ENCODE results near the gene CTDSPL2. TPM values are rescaled to one million over a fixed set of nuclear protein-coding genes. Genes with fewer than 3 reads are reported as not detected.

CTDSPL2 gene
- total and polyA plus RNA-seq, 2 experiments from 2014 or later = 42.2 to 86.2 TPM

DNA sequence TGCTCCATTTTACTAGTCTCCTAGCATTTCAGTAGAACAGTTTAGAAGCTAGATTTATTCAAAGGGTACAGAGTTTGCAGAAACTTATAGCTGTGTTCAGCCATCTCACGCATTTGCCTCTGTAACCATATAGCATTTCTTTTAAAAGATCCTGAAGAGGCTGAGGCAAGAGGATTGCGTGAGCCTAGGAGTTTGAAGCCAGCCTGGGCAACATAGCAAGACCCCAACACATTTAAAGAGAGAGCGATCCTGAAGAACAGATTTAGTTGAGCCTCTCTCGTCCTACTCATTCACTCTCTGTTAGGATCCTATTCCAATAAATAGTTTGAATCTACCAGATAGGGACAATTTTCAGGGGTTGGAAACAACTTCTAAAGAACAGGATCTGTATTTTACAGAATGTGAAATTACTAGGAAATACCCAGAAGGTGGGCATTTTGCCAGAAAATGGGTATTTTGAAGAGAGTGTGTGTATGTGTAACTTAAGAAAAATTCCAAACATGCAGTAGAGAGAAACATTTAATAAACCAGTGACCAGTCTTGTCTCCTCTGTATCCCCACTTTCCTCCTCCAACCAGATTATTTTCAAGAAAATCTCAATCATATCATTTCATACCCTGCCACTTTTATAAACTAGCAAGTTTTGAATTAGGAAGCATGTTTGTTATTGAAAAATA lies 114.0 kb downstream of the CTDSPL2 start:
- peaks cover 1% of the 10 kb centered on the region; the same call in 1 of the 2 replicates for H3F3A ChIP-seq (replicated peaks; ENCODE audit: low read depth)
- Mint-ChIP-seq H3K4me1 (peaks cover 12% of the 10 kb centered on the region; the same call in 2 of the 3 replicates), H3K27me3 (ENCODE audit: insufficient read depth, low read depth, poor library complexity) (peaks cover 2% of the 10 kb centered on the region), H3K9me3 (no peaks in the 10 kb centered on the region), H3K27ac (no peak overlapping the region), H3K36me3 (ENCODE audit: low read depth) (peaks cover 56% of the 10 kb centered on the region), H3K4me3 (no peak overlapping the region; the same call in 2 of the 3 replicates)
- H3K27ac ChIP-seq (ENCODE audit: low read depth) = no peak overlapping the region
- no peak for ATAC-seq
- H3K4me1 ChIP-seq (ENCODE audit: insufficient read depth) = peaks cover 9% of the 10 kb centered on the region
- H4K20me1 ChIP-seq (replicated peaks; ENCODE audit: insufficient read depth) = peaks cover 18% of the 10 kb centered on the region
- no peak overlapping the region for H3K4me3 ChIP-seq
- peaks cover 16% of the 10 kb centered on the region; the same call in 1 of the 2 replicates for H3K36me3 ChIP-seq (ENCODE audit: insufficient read depth)
- H3K9me2 ChIP-seq (ENCODE audit: insufficient read depth) = no peaks in the 10 kb centered on the region
- H3K27me3 ChIP-seq (ENCODE audit: insufficient read depth) = no peaks in the 10 kb centered on the region
- no peak overlapping the region for H3K4me2 ChIP-seq
- no peak for TF ChIP-seq ZNF462 (CRISPR knock-in tag; IDR thresholded peaks at IDR 0.05)
- no peak for TF ChIP-seq ZNF331 (CRISPR knock-in tag; IDR thresholded peaks at IDR 0.05; ENCODE audit: low read depth)
- TF ChIP-seq POLR2AphosphoS5 (IDR thresholded peaks at IDR 0.05; ENCODE audit: low read depth) = no peak
- no peak for TF ChIP-seq EZH2 (IDR thresholded peaks at IDR 0.05; ENCODE audit: low read depth, unreplicated experiment)
- TF ChIP-seq CREB1 (CRISPR knock-in tag; IDR thresholded peaks at IDR 0.05; ENCODE audit: low read depth) = no peak
- TF ChIP-seq, protein P1, sequence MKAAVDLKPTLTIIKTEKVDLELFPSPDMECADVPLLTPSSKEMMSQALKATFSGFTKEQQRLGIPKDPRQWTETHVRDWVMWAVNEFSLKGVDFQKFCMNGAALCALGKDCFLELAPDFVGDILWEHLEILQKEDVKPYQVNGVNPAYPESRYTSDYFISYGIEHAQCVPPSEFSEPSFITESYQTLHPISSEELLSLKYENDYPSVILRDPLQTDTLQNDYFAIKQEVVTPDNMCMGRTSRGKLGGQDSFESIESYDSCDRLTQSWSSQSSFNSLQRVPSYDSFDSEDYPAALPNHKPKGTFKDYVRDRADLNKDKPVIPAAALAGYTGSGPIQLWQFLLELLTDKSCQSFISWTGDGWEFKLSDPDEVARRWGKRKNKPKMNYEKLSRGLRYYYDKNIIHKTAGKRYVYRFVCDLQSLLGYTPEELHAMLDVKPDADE (IDR thresholded peaks at IDR 0.05) = no peak
- no peak for DNase-seq (ENCODE audit: low spot score)
- no peak overlapping the region for H2AFZ ChIP-seq
- peaks cover 88% of the 10 kb centered on the region for H3K79me2 ChIP-seq (replicated peaks; ENCODE audit: insufficient read depth)
